CD8-positive, alpha-beta memory T cell (primary cell): ENCODE measurements around the gene PPFIA1. TPM values are rescaled to one million over a fixed set of nuclear protein-coding genes. Genes with fewer than 3 reads are reported as not detected.
"Not testable (repeated sequence)": the region's sequence is repeated elsewhere in the genome, so short reads cannot be mapped to it uniquely, and the experiment has no call there.

Source experiments
- CTCF ChIA-PET: fragments of 350-600 bp; sonication (Branson Sonifier 250); formaldehyde crosslinking; loops from one replicate; lab custom pipeline; 2021; ENCODE audit warnings: antibody characterized with exemption; lab: Charles Lee
- POLR2A ChIA-PET: fragments of 350-600 bp; sonication (Branson Sonifier 250); formaldehyde crosslinking; loops from one replicate; lab custom pipeline; 2021; ENCODE audit warnings: antibody characterized with exemption; lab: Charles Lee
- DNase-seq, 5 donors: peaks; one replicate each; pipeline versions ENCODE4 v3.0.0 to v3.0.0-alpha.2; 2020 to 2022; ENCODE audit warnings: mixed read lengths in 1 of 5
- H3K27ac ChIP-seq: one replicate; pipeline ENCODE4 v1.7.0; 2013; ENCODE audit warnings: low read depth, mild to moderate bottlenecking, low read length, moderate library complexity
- H3K27me3 ChIP-seq: 2 replicates; pipeline ENCODE4 v1.7.0; 2013; ENCODE audit warnings: low read length, mild to moderate bottlenecking; ENCODE audit not compliant: insufficient read depth, poor library complexity, severe bottlenecking
- H3K36me3 ChIP-seq: 2 replicates; pipeline ENCODE4 v1.7.0; 2013; ENCODE audit warnings: mild to moderate bottlenecking, low read length, moderate library complexity; ENCODE audit not compliant: insufficient read depth
- H3K4me1 ChIP-seq: 2 replicates; pipeline ENCODE4 v1.7.0; 2013; ENCODE audit warnings: mild to moderate bottlenecking, low read length, moderate library complexity; ENCODE audit not compliant: insufficient read depth
- H3K4me3 ChIP-seq: 2 replicates; pipeline ENCODE4 v1.7.0; 2013; ENCODE audit warnings: mild to moderate bottlenecking, low read length
- H3K9me3 ChIP-seq: 2 replicates; pipeline ENCODE4 v1.7.0; 2013; ENCODE audit warnings: mild to moderate bottlenecking, low read length
- H3K27ac Mint-ChIP-seq, 8 donors: one replicate each; pipeline ENCODE4 v1.8.0; 2020 to 2021; ENCODE audit warnings: mixed read lengths in 8 of 8, mild to moderate bottlenecking in 6 of 8, inconsistent platforms in 3 of 8, moderate library complexity in 3 of 8
- H3K27me3 Mint-ChIP-seq, 2 donors: one replicate each; pipeline ENCODE4 v1.8.0; 2020 to 2021; ENCODE audit warnings: mixed read lengths in 2 of 2, mild to moderate bottlenecking in 1 of 2, moderate library complexity in 1 of 2
- H3K36me3 Mint-ChIP-seq, 3 donors: one replicate each; pipeline ENCODE4 v1.8.0; 2020 to 2021; ENCODE audit warnings: mixed read lengths in 3 of 3, inconsistent platforms in 1 of 3, mild to moderate bottlenecking in 1 of 3
- H3K4me1 Mint-ChIP-seq, 3 donors: one replicate each; pipeline ENCODE4 v1.8.0; 2020 to 2021; ENCODE audit warnings: mixed read lengths in 3 of 3, inconsistent platforms in 1 of 3, mild to moderate bottlenecking in 1 of 3
- H3K4me3 Mint-ChIP-seq, 7 donors: one replicate each; pipeline ENCODE4 v1.8.0; 2020 to 2021; ENCODE audit warnings: mixed read lengths in 7 of 7, mild to moderate bottlenecking in 6 of 7, moderate library complexity in 4 of 7, inconsistent platforms in 2 of 7
- H3K9me3 Mint-ChIP-seq, 5 donors: one replicate each; pipeline ENCODE4 v1.8.0; 2020 to 2022; ENCODE audit warnings: mixed read lengths in 5 of 5, mild to moderate bottlenecking in 3 of 5, moderate library complexity in 2 of 5, inconsistent platforms in 1 of 5
- polyA plus RNA-seq: library from polyadenylated mRNA; unstranded; fragments of 300-500 nt; fragmentation: Illumina TruSeq; gene quantifications from one replicate; pipeline ENCODE4 v1.2.3, GENCODE V29; 2021
- total RNA-seq, 2 experiments: library from RNA; stranded (reverse); gene quantifications; one replicate each; pipeline ENCODE4 v1.2.3, GENCODE V29; 2021

Gene PPFIA1
- total and polyA plus RNA-seq, 3 experiments from 2014 or later: 18.8 to 44.4 (median 39.9) TPM

DNA sequence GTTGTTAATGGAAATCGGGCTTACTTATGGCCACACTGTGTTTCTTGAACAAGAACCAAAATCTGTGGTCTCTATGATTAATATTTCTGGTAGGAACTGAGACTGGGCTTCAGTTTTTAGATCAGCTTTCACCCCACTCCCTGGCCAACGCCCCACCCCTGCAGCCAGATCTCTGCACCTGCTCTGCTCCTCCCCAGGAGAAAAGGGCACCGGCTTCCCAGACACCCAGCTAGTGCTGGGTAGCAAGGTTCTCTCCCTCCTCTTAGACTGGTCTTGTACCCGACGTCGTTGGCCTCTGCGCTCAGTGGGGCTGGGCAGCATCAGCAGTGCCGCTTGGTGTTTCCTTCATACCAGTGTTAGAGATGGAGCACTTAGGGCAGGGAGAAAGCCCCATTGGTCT, 110.9 kb downstream of the PPFIA1 start:
- ChIA-PET CTCF (no interaction called here), POLR2A (no interaction called here)
- Histone ChIP-seq H3K27me3 (no peaks in the 10 kb centered on the region), H3K4me1 (no peaks in the 10 kb centered on the region), H3K4me3 (no peak overlapping the region), H3K27ac (no peak overlapping the region), H3K9me3 (no peaks in the 10 kb centered on the region), H3K36me3 (peaks cover 27% of the 10 kb centered on the region)
- no peaks in the 10 kb centered on the region for H3K9me3 Mint-ChIP-seq
- H3K27ac Mint-ChIP-seq: no peak overlapping the region
- peaks cover 7 to 76% (median 23%) of the 10 kb centered on the region in 3 donors for H3K36me3 Mint-ChIP-seq
- no peaks in the 10 kb centered on the region for H3K4me1 Mint-ChIP-seq
- no peaks in the 10 kb centered on the region for H3K27me3 Mint-ChIP-seq
- no peak for DNase-seq
- no peak overlapping the region for H3K4me3 Mint-ChIP-seq

GRCh38 chr11:70381872-70382861, 111.7 kb downstream of the PPFIA1 start:
- Mint-ChIP-seq H3K27ac (no peak overlapping the region), H3K4me3 (no peak overlapping the region), H3K9me3 (no peaks in the 10 kb centered on the region), H3K36me3 (peaks cover 7 to 69% (median 21%) of the 10 kb centered on the region in 3 donors), H3K27me3 (no peaks in the 10 kb centered on the region), H3K4me1 (no peaks in the 10 kb centered on the region)
- Histone ChIP-seq H3K27me3 (no peaks in the 10 kb centered on the region), H3K27ac (no peak overlapping the region), H3K36me3 (peaks cover 21% of the 10 kb centered on the region), H3K9me3 (no peaks in the 10 kb centered on the region), H3K4me1 (no peaks in the 10 kb centered on the region), H3K4me3 (no peak overlapping the region)
- ChIA-PET POLR2A (no interaction called here), CTCF (no interaction called here)
- DNase-seq: no peak

GRCh38 chr11:70383664-70384565, 113.4 kb downstream of the PPFIA1 start:
- peaks cover 7% of the 10 kb centered on the region for H3K36me3 ChIP-seq
- no peak overlapping the region for H3K4me3 ChIP-seq
- H3K27ac Mint-ChIP-seq: no peak overlapping the region
- no peak overlapping the region for H3K27ac ChIP-seq
- H3K4me3 Mint-ChIP-seq: no peak overlapping the region
- H3K36me3 Mint-ChIP-seq: peaks cover 7 to 53% (median 17%) of the 10 kb centered on the region in 3 donors
- no peak for DNase-seq
- CTCF ChIA-PET: no interaction called here
- no peaks in the 10 kb centered on the region for H3K9me3 Mint-ChIP-seq
- H3K9me3 ChIP-seq: no peaks in the 10 kb centered on the region
- H3K27me3 Mint-ChIP-seq: no peaks in the 10 kb centered on the region
- H3K4me1 Mint-ChIP-seq: no peaks in the 10 kb centered on the region
- no peaks in the 10 kb centered on the region for H3K4me1 ChIP-seq
- POLR2A ChIA-PET: no interaction called here
- no peaks in the 10 kb centered on the region for H3K27me3 ChIP-seq

DNA sequence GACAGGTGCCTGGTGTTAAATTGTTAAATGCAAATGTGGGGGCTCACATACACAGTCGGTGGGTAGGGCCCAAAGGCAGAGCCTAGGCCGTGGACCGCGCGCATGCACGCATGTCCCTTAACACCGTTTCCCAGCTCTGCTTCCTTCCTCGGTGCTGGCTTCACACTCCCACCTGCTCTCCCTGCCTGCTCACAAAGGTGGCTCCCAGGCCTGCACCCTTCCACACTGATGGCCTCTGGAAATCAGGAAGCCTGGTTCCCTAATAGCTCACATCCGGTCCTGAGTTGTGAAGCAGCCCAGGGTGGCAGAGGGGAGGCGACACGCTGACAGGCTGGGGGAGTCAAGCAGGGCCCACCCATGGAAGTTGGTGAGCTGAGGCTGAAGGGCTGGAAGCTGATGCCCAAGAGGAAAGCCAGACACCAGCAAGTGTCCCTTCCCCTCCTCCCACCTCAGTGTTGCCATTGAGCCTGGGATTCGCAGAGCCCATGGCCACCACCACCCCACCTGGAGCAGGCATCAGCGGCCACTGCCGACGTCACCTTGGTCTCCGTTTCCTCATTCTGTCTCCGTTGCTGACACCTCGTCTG, 114.2 kb downstream of the PPFIA1 start:
- no peak overlapping the region for H3K27ac Mint-ChIP-seq

DNA sequence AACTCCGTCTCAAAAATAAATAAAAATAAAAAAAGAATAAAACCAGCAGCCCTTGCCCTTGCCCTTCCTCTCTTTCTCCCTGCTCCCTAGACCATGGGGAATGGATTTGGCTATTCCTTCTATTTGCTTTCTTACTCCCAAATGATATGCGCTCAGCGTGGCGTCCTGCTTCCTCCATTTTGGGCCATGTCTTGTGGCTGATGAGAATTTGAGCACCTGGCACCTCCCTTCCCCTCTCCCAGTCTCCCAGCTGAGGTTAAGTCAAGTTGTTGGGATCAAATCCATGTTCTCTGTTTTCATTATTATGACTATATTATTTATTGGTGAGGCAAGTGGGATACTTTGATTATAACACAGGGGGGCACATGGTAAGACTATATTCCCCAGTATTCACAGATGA, 117.1 kb downstream of the PPFIA1 start:
- CTCF ChIA-PET: no interaction called here
- no peaks in the 10 kb centered on the region for H3K9me3 ChIP-seq
- Mint-ChIP-seq H3K27me3 (peaks cover 5 to 12% of the 10 kb centered on the region in 2 donors), H3K4me1 (no peaks in the 10 kb centered on the region), H3K27ac (no peak overlapping the region), H3K36me3 (peaks cover 7 to 27% (median 14%) of the 10 kb centered on the region in 3 donors), H3K4me3 (no peak overlapping the region), H3K9me3 (no peaks in the 10 kb centered on the region)
- H3K27ac ChIP-seq: no peak overlapping the region
- no peak overlapping the region for H3K4me3 ChIP-seq
- POLR2A ChIA-PET: no interaction called here
- no peaks in the 10 kb centered on the region for H3K4me1 ChIP-seq
- DNase-seq: no peak
- H3K36me3 ChIP-seq: no peaks in the 10 kb centered on the region
- H3K27me3 ChIP-seq: no peaks in the 10 kb centered on the region

More for the DNA sequence above, 114.2 kb downstream of the PPFIA1 start:
- Histone ChIP-seq H3K9me3 (no peaks in the 10 kb centered on the region), H3K4me3 (no peak overlapping the region), H3K27ac (no peak overlapping the region), H3K36me3 (peaks cover 5% of the 10 kb centered on the region), H3K4me1 (no peaks in the 10 kb centered on the region), H3K27me3 (no peaks in the 10 kb centered on the region)
- no peak overlapping the region for H3K4me3 Mint-ChIP-seq
- no peaks in the 10 kb centered on the region for H3K9me3 Mint-ChIP-seq
- ChIA-PET CTCF (no interaction called here), POLR2A (no interaction called here)
- H3K4me1 Mint-ChIP-seq: no peaks in the 10 kb centered on the region
- H3K27me3 Mint-ChIP-seq: peaks cover 0 to 5% of the 10 kb centered on the region in 2 donors
- no peak for DNase-seq
- H3K36me3 Mint-ChIP-seq: peaks cover 7 to 48% (median 17%) of the 10 kb centered on the region in 3 donors

DNA sequence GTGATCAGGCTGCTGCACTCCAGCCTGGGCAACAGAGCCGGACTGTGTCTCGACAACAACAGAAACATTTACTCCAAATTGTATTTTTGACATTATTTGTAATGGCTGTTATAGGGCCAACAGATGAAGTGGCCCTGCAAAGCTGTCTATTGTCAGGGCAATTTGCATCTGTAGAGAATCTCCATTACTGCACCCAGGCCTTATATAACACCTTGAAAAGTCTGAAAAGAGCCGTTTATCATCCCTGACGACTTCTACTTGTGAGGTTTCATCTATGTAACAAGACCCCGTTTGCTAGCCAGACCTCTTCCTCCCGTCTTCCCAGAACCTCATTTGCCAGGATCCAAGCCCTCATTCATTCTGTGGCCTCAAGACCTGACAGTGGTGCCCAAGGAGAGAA, 118.7 kb downstream of the PPFIA1 start:
- no peaks in the 10 kb centered on the region for H3K27me3 ChIP-seq
- POLR2A ChIA-PET: no interaction called here
- Mint-ChIP-seq H3K4me3 (no peak overlapping the region), H3K36me3 (peaks cover 7 to 14% (median 8%) of the 10 kb centered on the region in 3 donors), H3K9me3 (no peaks in the 10 kb centered on the region), H3K27ac (peak overlapping the region in 1 of 8 donors; percentile 38), H3K4me1 (no peaks in the 10 kb centered on the region), H3K27me3 (peaks cover 16 to 24% of the 10 kb centered on the region in 2 donors)
- H3K27ac ChIP-seq: no peak overlapping the region
- no peak overlapping the region for H3K4me3 ChIP-seq
- CTCF ChIA-PET: no interaction called here
- DNase-seq: no peak
- no peaks in the 10 kb centered on the region for H3K36me3 ChIP-seq
- no peaks in the 10 kb centered on the region for H3K4me1 ChIP-seq
- H3K9me3 ChIP-seq: no peaks in the 10 kb centered on the region

DNA sequence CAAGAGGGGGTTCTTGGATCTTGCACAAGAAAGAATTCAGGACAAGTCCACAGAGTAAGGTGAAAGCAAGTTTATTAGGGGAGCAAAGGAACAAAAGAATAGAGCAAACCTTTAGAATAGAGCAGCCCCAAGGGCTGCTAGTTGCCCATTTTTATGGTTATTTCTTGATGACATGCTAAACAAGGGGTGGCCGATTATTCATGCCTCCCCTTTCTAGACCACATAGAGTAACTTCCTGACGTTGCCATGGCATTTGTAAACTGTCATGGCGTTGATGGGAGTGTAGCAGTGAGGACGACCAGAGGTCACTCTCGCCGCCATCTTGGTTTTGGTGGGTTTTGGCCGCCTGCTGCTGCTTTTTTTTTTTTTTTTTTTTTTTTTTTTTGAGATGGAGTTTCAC, 120.4 kb downstream of the PPFIA1 start:
- H3K36me3 ChIP-seq, H3K9me3 Mint-ChIP-seq, H3K4me1 Mint-ChIP-seq, H3K27ac ChIP-seq, H3K27ac Mint-ChIP-seq, H3K4me3 ChIP-seq, H3K4me1 ChIP-seq, H3K36me3 Mint-ChIP-seq, H3K4me3 Mint-ChIP-seq, DNase-seq, POLR2A ChIA-PET, H3K9me3 ChIP-seq, H3K27me3 ChIP-seq: not testable (repeated sequence)
- H3K27me3 Mint-ChIP-seq: peaks cover 22 to 35% of the 10 kb centered on the region in 2 donors
- CTCF ChIA-PET: interaction anchor here (0.7 kb wide), 1 partner anchor 129 kb away, joined by 3 read pairs; no protein-coding TSS in a partner anchor
